GM19238 (cell line): Measurements from ENCODE around the gene RAB34.
A peak's percentile ranks its signal among the peaks of the same experiment; 100 is the strongest.

ENCODE experiments used
- DNase-seq: peaks from one replicate; pipeline ENCODE4 v3.0.0; 2011; ENCODE audit warnings: low spot score; ENCODE audit not compliant: insufficient read length

The RAB34 gene

GRCh38 chr17:28712705-28713415 lies 4.8 kb downstream of the RAB34 start:
- DNase-seq = no peak

GRCh38 chr17:28712032-28712704 lies 5.5 kb downstream of the RAB34 start:
- DNase-seq = peak; percentile 75

- no peak for DNase-seq
Observed at GRCh38 chr17:28711723-28712031, 6.0 kb downstream of the RAB34 start, which contains the start of gene PROCA1. Gene PROCA1, minus strand, starts transcription at chr17:28711888. Its CDS starts 228 bp downstream, at chr17:28711660.

- peak; percentile 93 for DNase-seq
Observed at GRCh38 chr17:28710861-28711722, 6.6 kb downstream of the RAB34 start.

GRCh38 chr17:28707339-28707720 lies 10.3 kb downstream of the RAB34 start:
- no peak for DNase-seq

- no peak for DNase-seq
Observed at GRCh38 chr17:28706471-28707338, 11.0 kb downstream of the RAB34 start.

- DNase-seq = no peak
Observed at GRCh38 chr17:28705728-28706334, 11.8 kb downstream of the RAB34 start.

- no peak for DNase-seq
Observed at GRCh38 chr17:28705074-28705659, 12.5 kb downstream of the RAB34 start.

GRCh38 chr17:28704219-28704858 lies 13.3 kb downstream of the RAB34 start:
- no peak for DNase-seq

- no peak for DNase-seq
Observed at GRCh38 chr17:28703552-28704218, 14.0 kb downstream of the RAB34 start.

- no peak for DNase-seq
Observed at GRCh38 chr17:28702752-28703150, 14.9 kb downstream of the RAB34 start.

GRCh38 chr17:28702026-28702751 lies 15.5 kb downstream of the RAB34 start:
- no peak for DNase-seq

GRCh38 chr17:28700830-28701492 lies 16.7 kb downstream of the RAB34 start:
- no peak for DNase-seq

- DNase-seq = no peak
Observed at GRCh38 chr17:28700278-28700677, 17.4 kb downstream of the RAB34 start.

GRCh38 chr17:28698253-28698941 lies 19.3 kb downstream of the RAB34 start:
- DNase-seq = no peak

- DNase-seq = no peak
Observed at GRCh38 chr17:28693869-28694268, 23.8 kb downstream of the RAB34 start.

- no peak for DNase-seq
Observed at GRCh38 chr17:28689011-28689410, 28.7 kb downstream of the RAB34 start.

- DNase-seq = no peak
Observed at GRCh38 chr17:28688481-28688880, 29.2 kb downstream of the RAB34 start.
